SK-N-SH (cell line): ENCODE results near the gene LRRC72. TPM values are rescaled to one million over a fixed set of nuclear protein-coding genes. Genes with fewer than 3 reads are reported as not detected.

ENCODE experiments used
- CTCF ChIA-PET: fragments of 300-600, 350-600 bp; formaldehyde crosslinking; extraction: SDS; loops from one replicate; lab custom pipeline; 2021; lab: Yijun Ruan, JAX
- POLR2A ChIA-PET: fragments of 350-600 bp; sonication (Branson Sonifier 250); formaldehyde crosslinking; extraction: SDS; loops from one replicate; lab custom pipeline; 2020; ENCODE audit warnings: antibody characterized with exemption, inconsistent platforms; lab: Yijun Ruan, JAX
- DNase-seq: peaks from one replicate; pipeline ENCODE4 v3.0.0; 2012
- H2AFZ ChIP-seq: fragments of 200-600 bp; sonication (generic); 2 replicates; pipeline ENCODE4 v1.8.1; 2016; ENCODE audit warnings: antibody characterized with exemption, mild to moderate bottlenecking, low read depth
- H3F3A ChIP-seq: fragments of 200-600 bp; sonication (generic); replicated peaks from 2 replicates; pipeline ENCODE3; 2016; ENCODE audit warnings: antibody characterized with exemption, mild to moderate bottlenecking; ENCODE audit not compliant: insufficient read depth
- H3K27ac ChIP-seq, 2 experiments: fragments of 200-500 bp in 1 of 2; fragments of 200-600 bp in 1 of 2; sonication (Bioruptor generic) in 1 of 2; sonication (generic), shearing (Covaris generic) in 1 of 2; 2 replicates each; pipeline versions ENCODE4 v1.5.1 to v1.6.1; 2014 to 2016; ENCODE audit warnings: low read depth in 2 of 2, inconsistent platforms in 1 of 2, low read length in 1 of 2, mild to moderate bottlenecking in 1 of 2, mixed read lengths in 1 of 2
- H3K27me3 ChIP-seq: fragments of 200-600 bp; sonication (generic), shearing (Covaris generic); 2 replicates; pipeline ENCODE4 v1.6.1; 2016; ENCODE audit warnings: mixed run types; ENCODE audit not compliant: insufficient read depth
- H3K36me3 ChIP-seq, 2 experiments: fragments of 200-500 bp in 1 of 2; fragments of 200-600 bp in 1 of 2; sonication (Bioruptor generic) in 1 of 2; sonication (generic) in 1 of 2; replicated peaks in 1 of 2; 2 replicates each; pipeline versions ENCODE3 to v1.5.1; 2014 to 2016; ENCODE audit warnings: low read length in 1 of 2, mild to moderate bottlenecking in 1 of 2; ENCODE audit not compliant: insufficient read depth in 2 of 2, control insufficient read depth in 1 of 2
- H3K4me1 ChIP-seq, 2 experiments: fragments of 200-500 bp in 1 of 2; fragments of 200-600 bp in 1 of 2; sonication (Bioruptor generic) in 1 of 2; sonication (generic), shearing (Covaris generic) in 1 of 2; 2 replicates each; pipeline versions ENCODE4 v1.5.1 to v1.6.1; 2014 to 2016; ENCODE audit warnings: low read depth in 1 of 2, low read length in 1 of 2, mixed run types in 1 of 2; ENCODE audit not compliant: insufficient read depth in 2 of 2, control insufficient read depth in 1 of 2
- H3K4me2 ChIP-seq: fragments of 200-600 bp; sonication (generic), shearing (Covaris generic); 2 replicates; pipeline ENCODE4 v1.6.1; 2017; ENCODE audit warnings: mixed run types
- H3K4me3 ChIP-seq, 2 experiments: fragments of 200-500 bp in 1 of 2; fragments of 200-600 bp in 1 of 2; sonication (Bioruptor generic) in 1 of 2; sonication (generic), shearing (Covaris generic) in 1 of 2; 2 replicates each; pipeline versions ENCODE4 v1.5.1 to v1.8.1; 2014 to 2016; ENCODE audit warnings: low read depth in 2 of 2, inconsistent platforms in 1 of 2, low read length in 1 of 2, mild to moderate bottlenecking in 1 of 2, mixed read lengths in 1 of 2, moderate library complexity in 1 of 2
- H3K79me2 ChIP-seq: fragments of 200-600 bp; sonication (generic); 2 replicates; pipeline ENCODE4 v1.8.1; 2017; ENCODE audit warnings: mild to moderate bottlenecking; ENCODE audit not compliant: insufficient read depth
- H3K9ac ChIP-seq: fragments of 200-600 bp; sonication (generic); 2 replicates; pipeline ENCODE4 v1.6.1; 2017; ENCODE audit warnings: mixed run types
- H3K9me2 ChIP-seq: fragments of 200-600 bp; sonication (generic); 2 replicates; pipeline ENCODE4 v1.6.1; 2017; ENCODE audit warnings: mixed run types
- H3K9me3 ChIP-seq: fragments of 200-600 bp; sonication (generic); 2 replicates; pipeline ENCODE4 v1.6.1; 2017; ENCODE audit warnings: mixed run types, mild to moderate bottlenecking, moderate library complexity
- H4K20me1 ChIP-seq: fragments of 200-600 bp; sonication (generic); 2 replicates; pipeline ENCODE4 v1.6.1; 2017; ENCODE audit warnings: mild to moderate bottlenecking, mixed run types; ENCODE audit not compliant: insufficient read depth
- CHD2 ChIP-seq: fragments of 150-350 bp; IDR thresholded peaks from 2 replicates; pipeline ENCODE4 v1.6.1; 2018; ENCODE audit warnings: low read length; ENCODE audit not compliant: partially characterized antibody
- ELF1 ChIP-seq: IDR thresholded peaks from 2 replicates; pipeline ENCODE4 v1.4.0; 2012
- EZH2phosphoT487 ChIP-seq: fragments of 200-600 bp; sonication (generic); IDR thresholded peaks from 2 replicates; pipeline ENCODE4 v1.6.1; 2017; ENCODE audit warnings: low read depth, mixed run types, mild to moderate bottlenecking, antibody characterized with exemption, moderate library complexity, borderline replicate concordance
- FOXJ3 ChIP-seq: sonication (generic); formaldehyde crosslinking; IDR thresholded peaks from 2 replicates; pipeline ENCODE4 v1.5.1; 2020; ENCODE audit warnings: mild to moderate bottlenecking, missing genetic modification reagents
- JUND ChIP-seq: IDR thresholded peaks from 2 replicates; pipeline ENCODE4 v1.4.0; 2012
- MXI1 ChIP-seq: IDR thresholded peaks from 2 replicates; pipeline ENCODE4 v1.6.1; 2012; ENCODE audit warnings: mild to moderate bottlenecking, low read depth, low read length, improper control_type of control experiment
- NRF1 ChIP-seq: IDR thresholded peaks from 2 replicates; pipeline ENCODE4 v1.6.1; 2012; ENCODE audit warnings: low read depth, mild to moderate bottlenecking, low read length
- USF2 ChIP-seq: fragments of 150-350 bp; IDR thresholded peaks from 2 replicates; pipeline ENCODE4 v1.6.1; 2017; ENCODE audit warnings: antibody characterized with exemption, low read length, low read depth, borderline replicate concordance
- WGBS: methylation state at CpG from one replicate; pipeline ENCODE4 v1.1.6; 2017; ENCODE audit warnings: low lambda C conversion rate; 5-methylcytosine and 5-hydroxymethylcytosine counted together
- polyA plus RNA-seq, 3 experiments: library from polyadenylated mRNA; depleted of rRNA; stranded (reverse); fragments of >200 nt; gene quantifications; 2 replicates each; pipeline ENCODE4 v1.2.3, GENCODE V29; 2012
- TF ChIP-seq, protein P1 (sequence below): IDR thresholded peaks from 2 replicates; pipeline ENCODE4 v1.4.0; 2012; ENCODE audit warnings: low read depth, borderline replicate concordance
- TF ChIP-seq, protein P2 (sequence below): fragments of 200-600 bp; sonication (generic); IDR thresholded peaks from 2 replicates; pipeline ENCODE4 v1.6.1; 2017; ENCODE audit warnings: antibody characterized with exemption, mild to moderate bottlenecking, moderate library complexity
- TF ChIP-seq, protein P3 (sequence below): IDR thresholded peaks from 2 replicates; pipeline ENCODE4 v1.6.1; 2012; ENCODE audit warnings: mild to moderate bottlenecking, low read depth, low read length, moderate library complexity

Gene LRRC72
- polyA plus RNA-seq, 1 of the 3 experiments (the other 2 are of a cell fraction) = not detected

DNA sequence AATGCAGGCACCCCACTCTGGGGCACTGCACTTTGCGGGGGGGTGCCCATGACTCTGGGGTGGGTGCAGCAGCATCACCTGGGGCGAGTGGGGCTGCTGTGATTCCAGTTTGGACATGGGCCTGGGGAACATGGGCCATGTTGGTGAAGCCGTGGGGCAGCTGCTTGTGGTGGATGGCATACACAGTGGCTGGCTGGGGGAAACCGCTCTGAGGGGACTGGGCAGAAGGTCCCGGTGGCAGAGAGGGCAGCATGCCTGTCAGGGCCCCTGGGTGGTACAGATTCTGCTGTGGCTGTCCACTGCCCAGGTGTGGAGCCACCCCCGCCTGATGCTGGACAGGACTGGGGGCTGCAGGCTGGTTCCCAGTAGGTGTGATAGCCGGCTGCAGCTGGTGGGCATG, 57.2 kb downstream of the LRRC72 start (continued):
- TF ChIP-seq MXI1 = no peak
- no peak for TF ChIP-seq FOXJ3 (CRISPR knock-in tag)
- TF ChIP-seq USF2 = no peak
- no peak for TF ChIP-seq JUND

DNA sequence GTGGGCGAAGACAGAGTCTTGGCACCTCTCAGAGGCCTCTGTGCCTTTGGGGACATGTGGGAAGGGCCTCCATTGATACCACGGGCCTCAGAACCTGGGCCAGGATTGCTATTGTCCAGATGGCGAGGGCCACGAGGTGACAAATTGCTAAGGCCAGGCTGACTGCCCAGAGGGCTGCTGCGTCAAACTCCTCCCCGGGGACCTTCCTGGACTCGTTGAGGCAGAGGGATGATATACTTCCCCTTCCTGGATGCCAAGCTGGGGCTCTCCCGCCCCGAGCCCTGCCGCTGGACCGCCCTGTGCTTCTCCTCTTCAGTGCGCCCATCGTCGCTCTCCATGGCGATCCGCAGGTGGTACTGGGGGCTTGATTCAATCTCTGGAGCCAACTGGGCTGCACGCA, 58.9 kb downstream of the LRRC72 start:
- TF ChIP-seq NRF1 = no peak
- TF ChIP-seq, protein P1, sequence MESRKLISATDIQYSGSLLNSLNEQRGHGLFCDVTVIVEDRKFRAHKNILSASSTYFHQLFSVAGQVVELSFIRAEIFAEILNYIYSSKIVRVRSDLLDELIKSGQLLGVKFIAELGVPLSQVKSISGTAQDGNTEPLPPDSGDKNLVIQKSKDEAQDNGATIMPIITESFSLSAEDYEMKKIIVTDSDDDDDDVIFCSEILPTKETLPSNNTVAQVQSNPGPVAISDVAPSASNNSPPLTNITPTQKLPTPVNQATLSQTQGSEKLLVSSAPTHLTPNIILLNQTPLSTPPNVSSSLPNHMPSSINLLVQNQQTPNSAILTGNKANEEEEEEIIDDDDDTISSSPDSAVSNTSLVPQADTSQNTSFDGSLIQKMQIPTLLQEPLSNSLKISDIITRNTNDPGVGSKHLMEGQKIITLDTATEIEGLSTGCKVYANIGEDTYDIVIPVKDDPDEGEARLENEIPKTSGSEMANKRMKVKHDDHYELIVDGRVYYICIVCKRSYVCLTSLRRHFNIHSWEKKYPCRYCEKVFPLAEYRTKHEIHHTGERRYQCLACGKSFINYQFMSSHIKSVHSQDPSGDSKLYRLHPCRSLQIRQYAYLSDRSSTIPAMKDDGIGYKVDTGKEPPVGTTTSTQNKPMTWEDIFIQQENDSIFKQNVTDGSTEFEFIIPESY = no peak
- TF ChIP-seq, protein P2, sequence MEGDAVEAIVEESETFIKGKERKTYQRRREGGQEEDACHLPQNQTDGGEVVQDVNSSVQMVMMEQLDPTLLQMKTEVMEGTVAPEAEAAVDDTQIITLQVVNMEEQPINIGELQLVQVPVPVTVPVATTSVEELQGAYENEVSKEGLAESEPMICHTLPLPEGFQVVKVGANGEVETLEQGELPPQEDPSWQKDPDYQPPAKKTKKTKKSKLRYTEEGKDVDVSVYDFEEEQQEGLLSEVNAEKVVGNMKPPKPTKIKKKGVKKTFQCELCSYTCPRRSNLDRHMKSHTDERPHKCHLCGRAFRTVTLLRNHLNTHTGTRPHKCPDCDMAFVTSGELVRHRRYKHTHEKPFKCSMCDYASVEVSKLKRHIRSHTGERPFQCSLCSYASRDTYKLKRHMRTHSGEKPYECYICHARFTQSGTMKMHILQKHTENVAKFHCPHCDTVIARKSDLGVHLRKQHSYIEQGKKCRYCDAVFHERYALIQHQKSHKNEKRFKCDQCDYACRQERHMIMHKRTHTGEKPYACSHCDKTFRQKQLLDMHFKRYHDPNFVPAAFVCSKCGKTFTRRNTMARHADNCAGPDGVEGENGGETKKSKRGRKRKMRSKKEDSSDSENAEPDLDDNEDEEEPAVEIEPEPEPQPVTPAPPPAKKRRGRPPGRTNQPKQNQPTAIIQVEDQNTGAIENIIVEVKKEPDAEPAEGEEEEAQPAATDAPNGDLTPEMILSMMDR = no peak
- TF ChIP-seq CHD2 = no peak
- TF ChIP-seq, protein P3, sequence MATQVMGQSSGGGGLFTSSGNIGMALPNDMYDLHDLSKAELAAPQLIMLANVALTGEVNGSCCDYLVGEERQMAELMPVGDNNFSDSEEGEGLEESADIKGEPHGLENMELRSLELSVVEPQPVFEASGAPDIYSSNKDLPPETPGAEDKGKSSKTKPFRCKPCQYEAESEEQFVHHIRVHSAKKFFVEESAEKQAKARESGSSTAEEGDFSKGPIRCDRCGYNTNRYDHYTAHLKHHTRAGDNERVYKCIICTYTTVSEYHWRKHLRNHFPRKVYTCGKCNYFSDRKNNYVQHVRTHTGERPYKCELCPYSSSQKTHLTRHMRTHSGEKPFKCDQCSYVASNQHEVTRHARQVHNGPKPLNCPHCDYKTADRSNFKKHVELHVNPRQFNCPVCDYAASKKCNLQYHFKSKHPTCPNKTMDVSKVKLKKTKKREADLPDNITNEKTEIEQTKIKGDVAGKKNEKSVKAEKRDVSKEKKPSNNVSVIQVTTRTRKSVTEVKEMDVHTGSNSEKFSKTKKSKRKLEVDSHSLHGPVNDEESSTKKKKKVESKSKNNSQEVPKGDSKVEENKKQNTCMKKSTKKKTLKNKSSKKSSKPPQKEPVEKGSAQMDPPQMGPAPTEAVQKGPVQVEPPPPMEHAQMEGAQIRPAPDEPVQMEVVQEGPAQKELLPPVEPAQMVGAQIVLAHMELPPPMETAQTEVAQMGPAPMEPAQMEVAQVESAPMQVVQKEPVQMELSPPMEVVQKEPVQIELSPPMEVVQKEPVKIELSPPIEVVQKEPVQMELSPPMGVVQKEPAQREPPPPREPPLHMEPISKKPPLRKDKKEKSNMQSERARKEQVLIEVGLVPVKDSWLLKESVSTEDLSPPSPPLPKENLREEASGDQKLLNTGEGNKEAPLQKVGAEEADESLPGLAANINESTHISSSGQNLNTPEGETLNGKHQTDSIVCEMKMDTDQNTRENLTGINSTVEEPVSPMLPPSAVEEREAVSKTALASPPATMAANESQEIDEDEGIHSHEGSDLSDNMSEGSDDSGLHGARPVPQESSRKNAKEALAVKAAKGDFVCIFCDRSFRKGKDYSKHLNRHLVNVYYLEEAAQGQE = no peak
- TF ChIP-seq FOXJ3 (CRISPR knock-in tag) = no peak
- TF ChIP-seq ELF1 = no peak
- TF ChIP-seq EZH2phosphoT487 = no peak
- H3F3A ChIP-seq = no peaks in the 10 kb centered on the region
- no peak overlapping the region for H3K27ac ChIP-seq
- no peak overlapping the region for H3K4me3 ChIP-seq
- H4K20me1 ChIP-seq = no peaks in the 10 kb centered on the region
- H2AFZ ChIP-seq = no peak overlapping the region
- no peaks in the 10 kb centered on the region for H3K79me2 ChIP-seq
- no peaks in the 10 kb centered on the region for H3K27me3 ChIP-seq
- peaks cover 7 to 12% of the 10 kb centered on the region in 2 experiments; a peak in 3 of 4 replicates for H3K4me1 ChIP-seq
- CTCF ChIA-PET = interaction anchor here (0.6 to 1.6 kb wide), 2 partner anchors 21 to 213 kb away, joined by 4 to 7 read pairs; no protein-coding TSS in a partner anchor
- no peaks in the 10 kb centered on the region for H3K9me2 ChIP-seq
- H3K9me3 ChIP-seq = no peaks in the 10 kb centered on the region
- H3K36me3 ChIP-seq = no peaks in the 10 kb centered on the region
- POLR2A ChIA-PET = no interaction called here
- WGBS = 85% methylated on average over 14 of the region's 17 CpGs
- no peak overlapping the region for H3K9ac ChIP-seq
- no peak overlapping the region for H3K4me2 ChIP-seq
- no peak for DNase-seq
